Right lobe of liver (tissue), 4 donors: ENCODE data around the gene SMIM28.

Experiments used
- CTCF ChIP-seq, 4 donors: fragments of 200-600 bp in 3 of 4; fragments of 450-650 bp in 1 of 4; IDR thresholded peaks; one replicate each; pipeline versions ENCODE4 v1.5.1 to v1.8.0; 2016 to 2022; ENCODE audit warnings: antibody characterized with exemption in 4 of 4, mild to moderate bottlenecking in 2 of 4
- POLR2A ChIP-seq: fragments of 450-650 bp; IDR thresholded peaks from one replicate; pipeline ENCODE4 v1.6.1; 2017; ENCODE audit warnings: antibody characterized with exemption, mild to moderate bottlenecking
- donor health status: DM: no; HTN: no; CAD: no.
- donor health status: DM: no; HTN: no; CAD: no.
- donor health status: DM: no; HTN: yes; CAD: no.

GRCh38 chr6:138421089-138421488 lies 43.4 kb downstream of the SMIM28 start:
- TF ChIP-seq CTCF (IDR thresholded peaks at IDR 0.05) (no peak), POLR2A (no peak)
